ENCODE results near the gene TAB2.

The TAB2 gene

GRCh38 chr6:149313070-149313469 is 4.4 kb upstream of the TAB2 start:
- DNase-seq, result no peak

- no peak for DNase-seq
These were observed 3.7 kb upstream of the TAB2 start for GRCh38 chr6:149313861-149314260.

GRCh38 chr6:149314325-149314905 is 3.1 kb upstream of the TAB2 start:
- no peak for DNase-seq

GRCh38 chr6:149316108-149316727 is 1.3 kb upstream of the TAB2 start:
- DNase-seq, result no peak

GRCh38 chr6:149316740-149317643 is 520 bp upstream of the TAB2 start:
- peak; percentile 84 for DNase-seq

- DNase-seq, result no peak
These were observed 1.2 kb downstream of the TAB2 start for GRCh38 chr6:149318581-149319286.

GRCh38 chr6:149319422-149319821 is 1.9 kb downstream of the TAB2 start:
- no peak for DNase-seq

- DNase-seq, result peak; percentile 15
These were observed 2.5 kb downstream of the TAB2 start for GRCh38 chr6:149320016-149320415.

- no peak for DNase-seq
These were observed 3.3 kb downstream of the TAB2 start for GRCh38 chr6:149320796-149321195.

- no peak for DNase-seq
These were observed 5.8 kb downstream of the TAB2 start for GRCh38 chr6:149323353-149323752.

- DNase-seq, result no peak
These were observed 6.4 kb downstream of the TAB2 start for GRCh38 chr6:149323925-149324324.

GRCh38 chr6:149324428-149324827 is 6.9 kb downstream of the TAB2 start:
- no peak for DNase-seq

- DNase-seq, result no peak
These were observed 8.2 kb downstream of the TAB2 start for GRCh38 chr6:149325648-149326236.

GRCh38 chr6:149327638-149328037 is 10.1 kb downstream of the TAB2 start:
- no peak for DNase-seq

- DNase-seq, result no peak
These were observed 10.6 kb downstream of the TAB2 start for GRCh38 chr6:149328083-149328482.

- no peak for DNase-seq
These were observed 12.0 kb downstream of the TAB2 start for GRCh38 chr6:149329529-149329928.

- DNase-seq, result no peak
These were observed 12.6 kb downstream of the TAB2 start for GRCh38 chr6:149330133-149330532.

- DNase-seq, result no peak
These were observed 13.7 kb downstream of the TAB2 start for GRCh38 chr6:149331043-149331807.

- no peak for DNase-seq
These were observed 14.4 kb downstream of the TAB2 start for GRCh38 chr6:149331871-149332270.

- no peak for DNase-seq
These were observed 15.2 kb downstream of the TAB2 start for GRCh38 chr6:149332602-149333265.

GRCh38 chr6:149333266-149333620 is 15.7 kb downstream of the TAB2 start:
- no peak for DNase-seq

GRCh38 chr6:149334201-149334600 is 16.7 kb downstream of the TAB2 start:
- DNase-seq, result no peak
